ENCODE data around the gene BTF3L4.

Gene BTF3L4

GRCh38 chr1:52123622-52124021 is 67.5 kb downstream of the BTF3L4 start:
- Histone ChIP-seq H3K9ac (ENCODE audit: low read length) (no peak overlapping the region), H4K20me1 (ENCODE audit: insufficient read depth, low read length) (no peaks in the 10 kb centered on the region), H2AFZ (ENCODE audit: low read length) (no peak overlapping the region), H3K4me3 (ENCODE audit: low read length) (no peak overlapping the region), H3F3A (ENCODE audit: insufficient read depth, low read length) (no peaks in the 10 kb centered on the region), H3K36me3 (replicated peaks; ENCODE audit: insufficient read depth, low read length) (no peaks in the 10 kb centered on the region), H3K9me3 (replicated peaks; ENCODE audit: insufficient read depth, low read length) (no peaks in the 10 kb centered on the region), H3K79me2 (ENCODE audit: low read length) (no peaks in the 10 kb centered on the region), H3K27ac (ENCODE audit: low read length) (no peak overlapping the region), H3K4me2 (ENCODE audit: low read depth, low read length) (no peak overlapping the region), H3K27me3 (replicated peaks; ENCODE audit: insufficient read depth, low read length) (no peaks in the 10 kb centered on the region), H3K4me1 (ENCODE audit: low read length) (no peaks in the 10 kb centered on the region), H3K9me2 (replicated peaks; ENCODE audit: insufficient read depth, low read length) (no peaks in the 10 kb centered on the region)
- TF ChIP-seq EZH2 (optimal IDR thresholded peaks at IDR 0.05; ENCODE audit: low read depth, low read length): no peak
- TF ChIP-seq EZH2phosphoT487 (IDR thresholded peaks at IDR 0.05; ENCODE audit: low read length): no peak
- no peak for TF ChIP-seq CTCF (IDR thresholded peaks at IDR 0.05; ENCODE audit: low read length)
- no peak for DNase-seq

GRCh38 chr1:52125736-52126359 is 69.8 kb downstream of the BTF3L4 start:
- no peaks in the 10 kb centered on the region for H3K79me2 ChIP-seq (ENCODE audit: low read length)
- H3K4me2 ChIP-seq (ENCODE audit: low read depth, low read length): no peak overlapping the region
- H3K4me1 ChIP-seq (ENCODE audit: low read length): no peaks in the 10 kb centered on the region
- H3K36me3 ChIP-seq (replicated peaks; ENCODE audit: insufficient read depth, low read length): no peaks in the 10 kb centered on the region
- H2AFZ ChIP-seq (ENCODE audit: low read length): no peak overlapping the region
- H3K9me3 ChIP-seq (replicated peaks; ENCODE audit: insufficient read depth, low read length): no peaks in the 10 kb centered on the region
- H3F3A ChIP-seq (ENCODE audit: insufficient read depth, low read length): no peaks in the 10 kb centered on the region
- no peak overlapping the region for H3K9ac ChIP-seq (ENCODE audit: low read length)
- DNase-seq: no peak
- no peaks in the 10 kb centered on the region for H4K20me1 ChIP-seq (ENCODE audit: insufficient read depth, low read length)
- no peak overlapping the region for H3K27ac ChIP-seq (ENCODE audit: low read length)
- no peak for TF ChIP-seq CTCF (IDR thresholded peaks at IDR 0.05; ENCODE audit: low read length)
- no peak for TF ChIP-seq EZH2 (optimal IDR thresholded peaks at IDR 0.05; ENCODE audit: low read depth, low read length)
- no peak for TF ChIP-seq EZH2phosphoT487 (IDR thresholded peaks at IDR 0.05; ENCODE audit: low read length)
- no peaks in the 10 kb centered on the region for H3K9me2 ChIP-seq (replicated peaks; ENCODE audit: insufficient read depth, low read length)
- no peaks in the 10 kb centered on the region for H3K27me3 ChIP-seq (replicated peaks; ENCODE audit: insufficient read depth, low read length)
- no peak overlapping the region for H3K4me3 ChIP-seq (ENCODE audit: low read length)

- no peak overlapping the region for H2AFZ ChIP-seq (ENCODE audit: low read length)
- DNase-seq: peak; percentile 46
- H3K79me2 ChIP-seq (ENCODE audit: low read length): no peaks in the 10 kb centered on the region
Observed at GRCh38 chr1:52127181-52128180, 71.4 kb downstream of the BTF3L4 start.

More at GRCh38 chr1:52127181-52128180, 71.4 kb downstream of the BTF3L4 start:
- Histone ChIP-seq H4K20me1 (ENCODE audit: insufficient read depth, low read length) (no peaks in the 10 kb centered on the region), H3K36me3 (replicated peaks; ENCODE audit: insufficient read depth, low read length) (no peaks in the 10 kb centered on the region), H3K9me2 (replicated peaks; ENCODE audit: insufficient read depth, low read length) (no peaks in the 10 kb centered on the region), H3K9ac (ENCODE audit: low read length) (no peak overlapping the region), H3K9me3 (replicated peaks; ENCODE audit: insufficient read depth, low read length) (no peaks in the 10 kb centered on the region), H3K4me1 (ENCODE audit: low read length) (no peaks in the 10 kb centered on the region), H3K27ac (ENCODE audit: low read length) (no peak overlapping the region), H3K4me3 (ENCODE audit: low read length) (no peak overlapping the region), H3K27me3 (replicated peaks; ENCODE audit: insufficient read depth, low read length) (no peaks in the 10 kb centered on the region), H3F3A (ENCODE audit: insufficient read depth, low read length) (no peaks in the 10 kb centered on the region), H3K4me2 (ENCODE audit: low read depth, low read length) (no peak overlapping the region)
- no peak for TF ChIP-seq EZH2 (optimal IDR thresholded peaks at IDR 0.05; ENCODE audit: low read depth, low read length)
- no peak for TF ChIP-seq EZH2phosphoT487 (IDR thresholded peaks at IDR 0.05; ENCODE audit: low read length)
- TF ChIP-seq CTCF (IDR thresholded peaks at IDR 0.05; ENCODE audit: low read length): peak; percentile 74

Data from MM.1S (cell line).